PC-9 (cell line): ENCODE data around the gene MBNL1. TPM values are rescaled to one million over a fixed set of nuclear protein-coding genes. Genes with fewer than 3 reads are reported as not detected.
"Not testable (repeated sequence)": the region's sequence is repeated elsewhere in the genome, so short reads cannot be mapped to it uniquely, and the experiment has no call there.

Experiments used
- BruUV-seq: library from RNA; stranded (reverse); fragments of 400-500 nt; replicated peaks from 2 replicates; lab custom pipeline; 2021; lab: Mats Ljungman, UMichigan
- CTCF ChIA-PET: fragments of 300-600 bp; sonication (Branson Sonifier 250); formaldehyde crosslinking; loops from one replicate; lab custom pipeline; 2022; ENCODE audit warnings: antibody characterized with exemption; lab: Charles Lee
- POLR2A ChIA-PET: fragments of 300-600 bp; sonication (Branson Sonifier 250); formaldehyde crosslinking; loops from one replicate; lab custom pipeline; 2022; ENCODE audit warnings: antibody characterized with exemption; ENCODE audit not compliant: unreplicated experiment; lab: Charles Lee
- DNase-seq, 2 experiments: peaks; one replicate each; pipeline versions ENCODE4 v3.0.0 to v3.0.0-alpha.2; 2015 to 2022; ENCODE audit warnings: mixed read lengths in 1 of 2
- H2AFZ ChIP-seq: fragments of 200-600 bp; sonication (generic); 2 replicates; pipeline ENCODE4 v1.8.1; 2017; ENCODE audit warnings: antibody characterized with exemption
- H3F3A ChIP-seq: fragments of 200-600 bp; sonication (generic); 2 replicates; pipeline ENCODE4 v1.8.1; 2017; ENCODE audit warnings: antibody characterized with exemption, mild to moderate bottlenecking, low read depth; ENCODE audit not compliant: insufficient read depth
- H3K27ac ChIP-seq: fragments of 200-600 bp; sonication (generic); 2 replicates; pipeline ENCODE4 v1.6.1; 2016; ENCODE audit warnings: mixed run types
- H3K27me3 ChIP-seq: fragments of 200-600 bp; sonication (generic); 2 replicates; pipeline ENCODE4 v1.6.1; 2016; ENCODE audit warnings: low read depth, mixed run types; ENCODE audit not compliant: insufficient read depth
- H3K36me3 ChIP-seq: fragments of 200-600 bp; sonication (generic); 2 replicates; pipeline ENCODE4 v1.6.1; 2016; ENCODE audit warnings: low read depth, mixed run types
- H3K4me1 ChIP-seq: fragments of 200-600 bp; sonication (generic); replicated peaks from 2 replicates; pipeline ENCODE4 v1.6.1; 2016; ENCODE audit warnings: mixed run types; ENCODE audit not compliant: insufficient read depth
- H3K4me2 ChIP-seq: fragments of 200-600 bp; sonication (generic); 2 replicates; pipeline ENCODE4 v1.6.1; 2017; ENCODE audit warnings: mixed run types
- H3K4me3 ChIP-seq: fragments of 200-600 bp; sonication (generic); 2 replicates; pipeline ENCODE4 v1.6.1; 2016; ENCODE audit warnings: mixed run types
- H3K79me2 ChIP-seq: fragments of 200-600 bp; sonication (generic); 2 replicates; pipeline ENCODE4 v1.6.1; 2017; ENCODE audit warnings: low read depth, mixed run types
- H3K9me2 ChIP-seq: fragments of 200-600 bp; sonication (generic); 2 replicates; pipeline ENCODE4 v1.8.1; 2017; ENCODE audit warnings: mild to moderate bottlenecking; ENCODE audit not compliant: insufficient read depth
- H3K9me3 ChIP-seq: fragments of 200-600 bp; sonication (generic); 2 replicates; pipeline ENCODE4 v1.8.1; 2016; ENCODE audit warnings: low read depth; ENCODE audit not compliant: insufficient read depth
- H4K20me1 ChIP-seq: fragments of 200-600 bp; sonication (generic); 2 replicates; pipeline ENCODE4 v1.8.1; 2017; ENCODE audit not compliant: insufficient read depth
- EZH2 ChIP-seq: fragments of 200-600 bp; sonication (generic); IDR thresholded peaks from 2 replicates; pipeline ENCODE4 v1.8.0; 2017; ENCODE audit warnings: antibody characterized with exemption, low read depth
- intact Hi-C: fragments of 100-400 bp; cut with micrococcal nuclease; formaldehyde crosslinking; loops from one replicate; pipeline ENCODE4 v1.10.0; 2022; ENCODE audit not compliant: unreplicated experiment
- total RNA-seq: library from RNA; stranded (reverse); gene quantifications from 2 replicates; pipeline ENCODE4 v1.2.3, GENCODE V29; 2021
- TF ChIP-seq, protein P1 (sequence below): fragments of 200-600 bp; sonication (generic); conservative IDR thresholded peaks from 2 replicates; pipeline ENCODE4 v1.6.1; 2017; ENCODE audit warnings: mixed run types, antibody characterized with exemption, mild to moderate bottlenecking, moderate library complexity

MBNL1 gene
- total RNA-seq, 1 experiment from 2014 or later: 176 TPM

GRCh38 chr3:152394246-152394645, 125.5 kb downstream of the MBNL1 start:
- ChIA-PET CTCF (no interaction called here), POLR2A (no interaction called here)
- Histone ChIP-seq H3K9me2 (no peaks in the 10 kb centered on the region), H3K36me3 (no peaks in the 10 kb centered on the region), H3K4me3 (no peak overlapping the region), H2AFZ (no peak overlapping the region), H3K27me3 (no peaks in the 10 kb centered on the region), H3F3A (no peaks in the 10 kb centered on the region; the same call in 1 of the 2 replicates), H3K4me1 (peaks cover 10% of the 10 kb centered on the region), H3K4me2 (no peak overlapping the region), H3K79me2 (peaks cover 60% of the 10 kb centered on the region), H3K9me3 (no peaks in the 10 kb centered on the region), H3K27ac (no peak overlapping the region), H4K20me1 (no peaks in the 10 kb centered on the region)
- DNase-seq: no peak
- BruUV-seq: no TSS peak
- TF ChIP-seq EZH2: no peak
- TF ChIP-seq, protein P1, sequence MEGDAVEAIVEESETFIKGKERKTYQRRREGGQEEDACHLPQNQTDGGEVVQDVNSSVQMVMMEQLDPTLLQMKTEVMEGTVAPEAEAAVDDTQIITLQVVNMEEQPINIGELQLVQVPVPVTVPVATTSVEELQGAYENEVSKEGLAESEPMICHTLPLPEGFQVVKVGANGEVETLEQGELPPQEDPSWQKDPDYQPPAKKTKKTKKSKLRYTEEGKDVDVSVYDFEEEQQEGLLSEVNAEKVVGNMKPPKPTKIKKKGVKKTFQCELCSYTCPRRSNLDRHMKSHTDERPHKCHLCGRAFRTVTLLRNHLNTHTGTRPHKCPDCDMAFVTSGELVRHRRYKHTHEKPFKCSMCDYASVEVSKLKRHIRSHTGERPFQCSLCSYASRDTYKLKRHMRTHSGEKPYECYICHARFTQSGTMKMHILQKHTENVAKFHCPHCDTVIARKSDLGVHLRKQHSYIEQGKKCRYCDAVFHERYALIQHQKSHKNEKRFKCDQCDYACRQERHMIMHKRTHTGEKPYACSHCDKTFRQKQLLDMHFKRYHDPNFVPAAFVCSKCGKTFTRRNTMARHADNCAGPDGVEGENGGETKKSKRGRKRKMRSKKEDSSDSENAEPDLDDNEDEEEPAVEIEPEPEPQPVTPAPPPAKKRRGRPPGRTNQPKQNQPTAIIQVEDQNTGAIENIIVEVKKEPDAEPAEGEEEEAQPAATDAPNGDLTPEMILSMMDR: no peak
- intact Hi-C loops: no loop called here

GRCh38 chr3:152395764-152396163, 127.0 kb downstream of the MBNL1 start:
- H3K9me2 ChIP-seq: no peaks in the 10 kb centered on the region
- BruUV-seq: no TSS peak
- no peaks in the 10 kb centered on the region for H3K9me3 ChIP-seq
- H4K20me1 ChIP-seq: no peaks in the 10 kb centered on the region
- H3K4me3 ChIP-seq: no peak overlapping the region
- CTCF ChIA-PET: interaction anchor here (0.7 kb wide), 1 partner anchor 794 kb away, joined by 3 read pairs; no protein-coding TSS in a partner anchor
- H3K36me3 ChIP-seq: 0 out of 2 replicates have a peak, but pooled peaks cover 5% of the 10 kb centered on the region
- POLR2A ChIA-PET: no interaction called here
- no peaks in the 10 kb centered on the region; the same call in 1 of the 2 replicates for H3F3A ChIP-seq
- H3K79me2 ChIP-seq: peaks cover 68% of the 10 kb centered on the region
- TF ChIP-seq, protein P1: no peak
- TF ChIP-seq EZH2: no peak
- H3K4me1 ChIP-seq: peaks cover 15% of the 10 kb centered on the region
- H3K27ac ChIP-seq: no peak overlapping the region
- intact Hi-C loops: loop anchor here (5.0 kb wide), 1 partner anchor 63 kb away; no protein-coding TSS in a partner anchor
- H2AFZ ChIP-seq: no peak overlapping the region
- DNase-seq: no peak
- no peak overlapping the region for H3K4me2 ChIP-seq
- no peaks in the 10 kb centered on the region for H3K27me3 ChIP-seq

DNA sequence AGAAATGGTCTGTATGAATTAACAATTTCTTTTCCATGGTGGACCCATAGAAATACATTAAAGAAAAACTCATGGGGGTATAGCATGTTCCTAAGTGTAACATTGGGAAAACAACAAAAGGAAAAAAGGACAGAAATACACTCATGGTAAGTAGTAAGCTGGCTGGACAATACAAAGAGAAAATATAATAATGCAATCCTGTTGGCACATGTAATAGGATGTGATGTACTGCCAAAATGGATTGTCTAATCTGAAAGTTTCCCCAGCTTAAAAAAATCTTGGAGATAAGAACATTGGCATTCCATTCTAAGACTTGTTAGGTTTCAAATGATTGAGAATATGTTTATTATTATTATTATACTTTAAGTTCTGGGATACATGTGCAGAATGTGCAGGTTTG, 128.1 kb downstream of the MBNL1 start:
- Histone ChIP-seq H4K20me1 (no peaks in the 10 kb centered on the region), H3K9me3 (no peaks in the 10 kb centered on the region), H3K79me2 (peaks cover 67% of the 10 kb centered on the region), H3K9me2 (no peaks in the 10 kb centered on the region), H3K36me3 (0 out of 2 replicates have a peak, but pooled peaks cover 5% of the 10 kb centered on the region), H2AFZ (no peak overlapping the region), H3K27me3 (no peaks in the 10 kb centered on the region), H3F3A (no peaks in the 10 kb centered on the region; the same call in 1 of the 2 replicates), H3K27ac (no peak overlapping the region), H3K4me2 (no peak overlapping the region), H3K4me3 (no peak overlapping the region), H3K4me1 (peaks cover 15% of the 10 kb centered on the region)
- no TSS peak for BruUV-seq
- no peak for DNase-seq
- intact Hi-C loops: loop anchor here (5.0 kb wide), 1 partner anchor 65 kb away; no protein-coding TSS in a partner anchor
- TF ChIP-seq, protein P1: no peak
- TF ChIP-seq EZH2: no peak
- ChIA-PET CTCF (no interaction called here), POLR2A (no interaction called here)

DNA sequence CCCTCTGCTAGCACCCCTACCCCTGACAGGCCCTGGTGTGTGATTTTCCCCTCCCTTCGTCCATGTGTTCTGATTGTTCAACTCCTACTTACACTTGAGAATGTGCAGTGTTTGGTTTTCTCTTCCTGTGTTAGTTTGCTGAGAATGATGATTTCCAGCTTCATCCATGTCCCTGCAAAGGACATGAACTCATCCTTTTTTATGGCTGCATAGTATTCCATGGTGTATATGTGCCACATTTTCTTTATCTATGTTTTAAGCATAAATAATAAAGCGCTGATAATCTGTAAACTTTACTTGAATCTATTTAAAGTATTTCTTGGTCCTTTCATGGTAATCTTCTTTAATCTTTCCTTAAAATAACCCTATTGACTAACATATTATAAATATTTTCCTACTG, 128.6 kb downstream of the MBNL1 start:
- DNase-seq, H3K27me3 ChIP-seq, H3K4me3 ChIP-seq, H3K27ac ChIP-seq, H4K20me1 ChIP-seq, H3K4me2 ChIP-seq, H3K9me3 ChIP-seq, H3K9me2 ChIP-seq, POLR2A ChIA-PET, BruUV-seq, H2AFZ ChIP-seq, CTCF ChIA-PET, H3F3A ChIP-seq, H3K36me3 ChIP-seq: not testable (repeated sequence)
- intact Hi-C loops: loop anchor here (5.0 kb wide), 1 partner anchor 65 kb away; no protein-coding TSS in a partner anchor
- peaks cover 15% of the 10 kb centered on the region for H3K4me1 ChIP-seq
- peaks cover 63% of the 10 kb centered on the region for H3K79me2 ChIP-seq
